T-helper 9 cell (primary cell): ENCODE results near the gene TUFM.
"Not testable (repeated sequence)": the region's sequence is repeated elsewhere in the genome, so short reads cannot be mapped to it uniquely, and the experiment has no call there.

Experiments used
- DNase-seq: peaks from one replicate; pipeline ENCODE4 v3.0.0-alpha.2; 2020

The TUFM gene

DNA sequence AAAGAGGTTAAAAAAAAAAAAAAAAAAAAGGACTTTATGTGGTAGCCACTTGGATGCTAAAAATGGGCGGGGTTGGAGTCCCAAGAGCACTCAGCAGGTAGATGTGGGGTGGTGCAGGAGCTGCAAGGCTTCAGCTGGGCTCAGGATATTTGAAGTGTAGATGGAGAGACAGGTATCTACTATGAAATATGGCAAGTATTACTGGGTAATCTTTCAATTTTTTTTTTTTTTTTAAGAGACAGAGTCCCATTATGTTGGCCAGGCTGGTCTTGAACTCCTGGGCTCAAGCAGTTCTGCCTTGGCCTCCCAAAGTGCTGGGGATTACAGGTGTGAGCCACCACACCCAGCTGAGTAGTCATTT lies 7.6 kb downstream of the TUFM start:
- DNase-seq: no peak

DNA sequence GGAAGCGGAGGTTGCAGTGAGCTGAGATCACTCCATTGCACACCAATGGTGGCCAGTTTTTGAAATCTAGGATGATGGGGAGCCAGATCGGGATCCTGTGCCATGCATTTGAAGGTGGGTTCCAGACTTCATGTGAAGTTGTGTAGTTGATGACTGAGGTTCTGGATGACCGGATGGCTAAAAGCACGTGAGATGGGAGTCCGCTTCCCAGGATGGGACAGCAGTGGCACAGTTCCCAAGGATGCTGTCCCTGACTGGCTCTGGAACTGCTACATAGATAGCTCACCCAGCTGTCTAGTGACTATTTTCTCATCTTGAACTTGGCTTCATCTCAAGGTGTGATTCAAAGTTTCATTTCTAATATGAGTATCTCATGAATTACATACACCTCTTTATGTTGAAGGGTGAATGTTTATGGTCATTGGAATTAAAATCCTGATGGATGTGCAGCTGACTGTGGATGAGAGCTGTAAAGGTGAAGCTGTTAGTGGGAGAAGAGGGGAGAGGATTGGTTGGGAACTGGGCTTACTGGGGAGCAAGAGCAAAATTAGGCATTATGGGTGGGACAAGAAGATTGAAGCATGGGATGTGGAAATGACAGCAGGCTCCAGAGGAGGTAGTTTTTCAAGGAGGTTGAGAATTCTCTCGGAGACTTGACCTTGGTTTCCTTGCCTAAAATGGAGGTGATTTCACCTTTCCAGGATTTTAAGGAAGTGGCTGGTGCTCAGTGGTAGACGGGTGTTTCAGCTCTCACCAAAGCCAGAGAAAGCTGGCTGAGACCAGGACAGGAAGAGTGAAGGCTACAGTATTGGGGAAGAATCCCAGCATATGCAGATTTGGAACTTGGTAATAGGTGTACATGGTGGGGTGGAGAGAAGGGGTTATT lies 8.2 kb downstream of the TUFM start:
- no peak for DNase-seq

DNA sequence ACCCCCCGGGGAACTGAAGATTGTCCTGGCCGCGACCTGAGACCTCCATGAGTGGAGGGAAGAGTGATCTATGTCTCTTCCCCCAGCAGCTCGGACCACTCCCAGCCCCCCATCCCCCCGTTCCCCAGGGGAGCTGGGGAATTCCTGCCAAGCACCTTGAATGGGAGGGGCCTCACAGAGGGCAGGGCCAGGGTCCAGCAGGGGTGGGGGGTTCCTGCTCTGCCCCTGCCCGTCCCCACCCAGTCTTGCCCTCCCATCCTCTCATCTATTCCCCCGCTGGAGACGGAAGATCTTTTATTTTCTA lies 9.4 kb downstream of the TUFM start:
- DNase-seq: no peak

DNA sequence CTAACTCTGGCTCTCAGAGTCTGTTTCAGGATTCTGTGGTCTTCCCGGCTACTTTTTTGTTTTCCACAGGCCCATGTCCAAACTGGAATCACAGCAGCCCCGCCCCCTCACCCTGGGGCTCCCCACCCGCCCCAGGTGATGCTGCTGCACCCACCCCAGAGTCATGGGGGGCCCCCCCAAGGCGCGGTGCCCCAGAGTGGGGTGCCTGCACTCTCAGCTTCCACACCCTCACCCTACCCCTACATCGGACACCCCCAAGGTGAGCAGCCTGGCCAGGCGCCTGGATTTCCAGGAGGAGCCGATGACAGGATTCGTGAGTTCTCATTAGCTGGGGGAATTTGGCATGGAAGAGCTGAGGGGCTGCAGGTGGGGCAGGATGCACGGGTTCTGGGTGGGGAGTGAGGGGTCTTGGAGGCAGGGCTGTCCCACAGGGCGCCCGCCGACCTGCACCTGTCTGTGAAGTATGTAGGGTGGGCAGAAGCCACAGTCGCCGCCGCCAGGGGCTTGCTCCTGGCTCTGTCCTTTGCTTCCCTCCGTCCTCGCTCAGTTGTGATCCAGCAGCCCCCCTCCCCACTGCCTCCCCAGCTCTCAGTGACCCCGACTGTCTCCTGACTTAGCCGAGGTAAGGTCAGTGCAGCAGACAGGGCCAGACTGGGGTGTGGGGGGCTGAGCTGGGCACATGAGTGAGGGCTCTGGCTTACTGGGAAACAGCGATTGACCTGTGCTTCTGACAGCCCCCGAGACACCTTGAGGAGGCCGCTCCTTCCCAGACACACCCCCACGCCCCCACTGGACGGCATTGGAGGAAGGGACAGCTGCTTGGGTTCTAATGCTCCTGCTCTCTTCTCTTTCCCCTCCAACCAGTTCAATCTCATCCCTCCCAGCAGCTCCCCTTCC lies 10.0 kb downstream of the TUFM start:
- DNase-seq: no peak

DNA sequence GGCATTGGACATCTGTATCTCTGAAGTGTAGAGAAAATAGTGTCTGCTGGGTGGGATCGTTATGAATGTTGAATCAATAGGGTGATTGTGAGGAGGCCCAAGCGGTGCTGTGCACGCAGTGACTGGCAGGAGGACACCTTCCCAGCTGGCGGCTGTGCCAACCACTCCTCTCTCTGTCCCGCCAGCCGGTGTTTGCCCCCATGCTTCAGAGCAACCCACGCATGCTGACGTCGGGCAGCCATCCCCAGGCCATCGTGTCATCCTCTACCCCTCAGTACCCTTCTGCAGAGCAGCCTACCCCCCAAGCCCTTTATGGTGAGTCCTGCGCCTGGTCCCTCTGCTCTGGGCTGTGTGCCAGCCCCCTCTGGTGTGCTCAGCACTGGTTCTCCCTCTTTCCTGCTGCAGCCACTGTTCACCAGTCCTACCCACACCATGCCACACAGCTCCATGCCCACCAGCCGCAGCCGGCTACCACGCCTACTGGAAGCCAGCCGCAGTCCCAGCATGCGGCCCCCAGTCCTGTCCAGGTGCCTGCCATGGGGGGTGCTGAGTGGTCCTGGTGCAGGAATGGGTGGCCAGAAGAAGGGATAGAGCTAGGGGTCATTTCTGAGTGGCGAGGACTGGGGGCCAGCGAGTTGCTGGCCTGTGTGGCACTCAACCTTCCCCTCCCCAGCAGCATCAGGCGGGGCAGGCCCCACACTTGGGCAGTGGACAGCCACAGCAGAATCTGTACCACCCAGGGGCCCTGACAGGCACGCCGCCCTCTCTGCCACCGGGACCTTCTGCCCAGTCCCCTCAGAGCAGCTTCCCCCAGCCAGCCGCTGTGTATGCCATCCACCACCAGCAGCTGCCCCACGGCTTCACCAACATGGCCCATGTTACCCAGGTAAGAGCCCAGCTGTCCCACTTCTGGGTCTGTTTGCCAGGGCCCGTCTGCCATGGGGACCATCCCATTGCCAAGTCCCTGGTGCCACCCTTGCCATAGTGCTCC lies 11.0 kb downstream of the TUFM start:
- DNase-seq: no peak

DNA sequence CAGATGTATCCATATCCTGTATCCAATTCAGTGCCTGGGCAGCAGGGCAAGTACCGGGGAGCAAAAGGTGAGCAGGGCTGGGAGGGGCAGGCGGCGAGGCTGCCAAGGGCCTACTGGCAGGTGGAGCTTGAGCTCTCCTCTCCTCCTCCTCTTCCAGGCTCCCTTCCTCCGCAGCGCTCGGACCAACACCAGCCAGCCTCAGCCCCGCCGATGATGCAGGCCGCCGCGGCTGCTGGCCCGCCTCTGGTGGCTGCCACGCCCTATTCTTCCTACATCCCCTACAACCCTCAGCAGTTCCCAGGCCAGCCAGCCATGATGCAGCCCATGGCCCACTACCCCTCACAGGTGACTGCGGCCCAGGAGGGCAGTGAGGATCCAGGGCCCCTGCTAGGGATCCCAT lies 11.8 kb downstream of the TUFM start:
- DNase-seq: no peak

DNA sequence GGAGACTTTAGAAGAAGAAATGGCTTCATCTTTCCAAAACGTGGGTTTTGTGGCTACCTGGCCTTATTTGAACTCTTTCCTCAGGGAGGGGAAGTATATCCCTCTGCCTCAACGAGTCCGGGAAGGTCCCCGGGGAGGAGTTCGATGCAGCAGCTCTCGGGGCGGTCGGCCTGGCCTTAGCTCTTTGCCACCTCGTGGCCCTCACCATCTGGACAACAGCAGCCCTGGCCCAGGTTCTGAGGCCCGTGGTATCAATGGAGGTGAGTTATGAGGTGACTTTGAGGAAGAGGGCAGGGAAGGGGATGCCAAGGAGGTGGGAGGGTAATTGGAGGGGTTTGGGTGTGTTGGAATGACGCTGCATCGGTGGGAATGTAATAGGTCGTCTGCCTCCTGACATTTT lies 15.6 kb downstream of the TUFM start:
- no peak for DNase-seq

DNA sequence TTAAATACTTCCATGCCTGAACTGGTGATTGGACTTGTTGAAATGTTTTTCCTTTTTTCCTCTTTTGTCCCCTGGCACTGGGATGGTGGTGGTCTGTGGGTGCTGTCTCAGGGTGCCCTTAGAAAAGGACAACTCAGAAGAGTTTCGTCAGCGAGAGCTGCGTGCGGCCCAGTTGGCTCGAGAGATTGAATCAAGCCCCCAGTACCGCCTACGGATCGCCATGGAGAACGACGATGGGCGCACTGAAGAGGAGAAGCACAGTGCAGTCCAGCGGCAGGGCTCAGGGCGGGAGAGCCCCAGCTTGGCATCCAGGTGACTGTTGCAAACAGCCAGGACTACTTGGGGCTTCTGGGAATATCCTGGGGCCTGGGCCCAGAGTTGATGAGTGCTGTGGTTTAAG lies 16.4 kb downstream of the TUFM start:
- no peak for DNase-seq

DNA sequence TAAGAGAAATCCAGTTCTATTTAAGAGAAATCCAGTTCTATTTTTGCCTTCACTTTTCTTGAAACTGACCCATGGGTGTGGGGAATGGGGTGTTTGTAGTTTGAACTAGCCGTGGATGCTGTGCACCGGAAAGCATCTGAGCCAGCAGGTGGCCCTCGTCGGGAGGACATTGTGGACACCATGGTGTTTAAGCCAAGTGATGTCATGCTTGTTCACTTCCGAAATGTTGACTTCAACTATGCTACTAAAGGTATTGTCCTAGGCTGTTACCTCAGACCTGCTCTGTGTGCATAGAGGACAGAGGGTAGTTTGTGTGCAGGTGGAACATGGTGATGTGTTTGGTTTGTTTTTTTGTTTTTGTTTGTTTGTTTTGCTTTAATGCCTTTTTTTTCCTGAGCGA lies 20.0 kb downstream of the TUFM start:
- DNase-seq: no peak

DNA sequence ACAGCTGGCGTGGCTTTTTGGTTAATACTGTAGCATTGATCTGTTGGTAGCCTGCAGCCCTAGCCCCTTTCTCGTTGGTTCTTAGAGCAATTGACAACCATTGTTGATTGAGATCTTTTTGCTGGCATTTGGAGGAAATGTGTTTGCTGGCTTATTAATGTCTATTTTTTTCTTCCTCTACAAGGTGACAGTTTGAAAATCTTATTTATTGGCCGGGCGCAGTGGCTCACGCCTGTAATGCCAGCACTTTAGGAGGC lies 21.5 kb downstream of the TUFM start:
- no peak for DNase-seq

DNA sequence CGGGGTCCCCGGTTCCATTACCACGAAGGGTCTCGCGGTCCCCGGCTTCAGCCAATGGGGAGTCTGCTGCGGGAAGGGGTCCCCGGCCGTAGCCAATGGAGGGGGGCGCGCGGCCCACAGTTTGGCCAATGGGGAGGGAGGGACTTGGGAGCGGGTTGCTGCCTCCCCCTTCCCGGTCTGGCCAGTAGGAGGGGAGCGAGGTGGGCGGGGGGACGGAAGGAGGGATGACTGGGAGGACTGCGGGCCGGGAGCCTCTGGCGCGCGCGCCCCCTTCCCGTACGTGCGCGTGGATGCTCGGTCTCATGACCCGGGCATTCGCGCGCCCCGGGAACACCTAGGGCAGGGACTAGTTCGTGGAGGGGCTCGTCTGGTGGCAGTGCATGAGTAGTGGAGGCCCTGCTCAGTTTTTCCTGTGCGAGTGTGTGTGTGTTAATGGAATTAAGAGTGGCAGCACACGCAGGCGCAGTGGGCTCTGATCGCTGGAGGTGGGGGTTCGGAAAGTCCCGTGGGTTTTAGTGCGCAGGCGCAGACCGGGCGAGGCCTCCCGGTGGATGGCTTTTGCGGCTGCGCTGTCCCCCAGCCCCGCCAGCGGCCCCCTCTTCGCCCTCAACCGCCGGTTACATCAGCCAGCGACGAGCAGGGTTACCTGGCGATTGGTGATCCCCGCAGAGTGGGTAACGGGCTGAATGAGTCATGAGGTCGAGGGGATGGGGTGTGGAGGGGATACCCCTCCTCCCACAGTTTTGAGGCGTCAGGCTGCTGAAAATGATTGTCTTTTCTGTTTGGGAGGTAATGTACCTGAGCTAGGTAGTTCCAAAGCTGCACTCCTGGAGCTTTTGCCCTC lies 22.1 kb downstream of the TUFM start:
- peak; percentile 95 for DNase-seq

DNA sequence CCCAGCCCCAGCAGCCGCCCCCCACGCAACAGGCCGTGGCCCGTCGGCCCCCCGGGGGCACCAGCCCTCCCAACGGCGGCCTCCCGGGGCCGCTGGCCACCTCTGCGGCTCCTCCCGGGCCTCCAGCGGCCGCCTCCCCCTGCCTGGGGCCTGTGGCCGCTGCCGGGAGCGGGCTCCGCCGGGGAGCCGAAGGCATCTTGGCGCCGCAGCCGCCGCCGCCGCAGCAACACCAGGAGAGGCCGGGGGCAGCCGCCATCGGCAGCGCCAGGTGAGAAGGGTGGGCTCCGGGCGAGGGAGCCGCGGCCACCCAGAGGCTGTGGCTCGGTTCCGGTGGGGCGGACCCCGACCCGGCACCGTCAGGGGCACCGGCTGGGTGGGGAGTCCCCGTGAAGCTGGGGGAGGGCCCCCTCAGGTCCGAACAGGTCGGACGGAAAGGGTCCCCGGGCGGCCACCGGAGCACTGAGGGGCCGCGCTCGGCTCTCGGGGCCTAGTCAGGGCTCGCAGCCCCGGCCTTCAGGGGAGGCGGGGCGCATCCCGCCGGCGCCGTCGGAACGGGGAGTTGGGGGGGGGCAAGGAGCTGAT lies 22.8 kb downstream of the TUFM start:
- no peak for DNase-seq

DNA sequence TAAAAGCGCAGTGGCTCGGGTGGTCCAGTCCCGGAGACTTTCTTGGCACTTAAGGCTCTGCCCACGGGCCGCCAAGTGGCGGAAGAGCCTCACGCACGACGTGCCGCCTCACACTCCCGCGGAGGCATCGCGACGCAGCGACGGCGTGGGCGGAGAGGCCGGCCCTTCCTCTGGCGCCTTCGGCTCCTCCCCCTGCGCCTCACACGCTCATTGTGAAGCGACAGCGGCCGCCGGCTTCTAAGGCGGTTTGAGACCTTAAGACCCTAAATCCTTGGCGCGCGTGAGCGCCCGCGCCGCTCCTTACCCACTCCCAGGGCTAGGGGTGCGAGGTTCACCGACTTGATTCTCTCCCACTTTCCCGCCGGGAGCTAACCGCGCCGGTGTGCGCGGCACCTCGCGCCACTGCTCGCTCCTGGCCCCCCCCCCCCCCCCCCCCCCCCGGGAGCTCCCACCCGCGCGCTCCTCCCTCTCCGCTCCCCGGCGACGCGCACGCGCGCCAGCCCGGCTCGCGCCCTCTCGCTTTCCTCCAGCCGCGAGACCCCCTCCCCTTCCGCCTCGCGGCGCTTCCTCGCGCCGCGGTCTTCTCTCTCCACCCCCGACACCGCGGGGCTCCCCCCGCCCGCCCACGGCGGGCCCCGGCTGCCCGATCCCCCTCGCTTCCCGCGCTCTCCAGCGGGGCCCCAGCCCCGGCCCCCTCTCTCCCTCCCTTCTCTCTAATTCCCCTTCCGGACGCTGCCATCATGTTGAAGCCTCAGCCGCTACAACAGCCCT lies 23.4 kb downstream of the TUFM start, which contains the start of gene ATXN2L:
ATXN2L (plus strand) TSS at position 480 of the 771 bp plus-strand sequence; CDS start at position 741, 261 bp downstream.
- peak; percentile 88 for DNase-seq

DNA sequence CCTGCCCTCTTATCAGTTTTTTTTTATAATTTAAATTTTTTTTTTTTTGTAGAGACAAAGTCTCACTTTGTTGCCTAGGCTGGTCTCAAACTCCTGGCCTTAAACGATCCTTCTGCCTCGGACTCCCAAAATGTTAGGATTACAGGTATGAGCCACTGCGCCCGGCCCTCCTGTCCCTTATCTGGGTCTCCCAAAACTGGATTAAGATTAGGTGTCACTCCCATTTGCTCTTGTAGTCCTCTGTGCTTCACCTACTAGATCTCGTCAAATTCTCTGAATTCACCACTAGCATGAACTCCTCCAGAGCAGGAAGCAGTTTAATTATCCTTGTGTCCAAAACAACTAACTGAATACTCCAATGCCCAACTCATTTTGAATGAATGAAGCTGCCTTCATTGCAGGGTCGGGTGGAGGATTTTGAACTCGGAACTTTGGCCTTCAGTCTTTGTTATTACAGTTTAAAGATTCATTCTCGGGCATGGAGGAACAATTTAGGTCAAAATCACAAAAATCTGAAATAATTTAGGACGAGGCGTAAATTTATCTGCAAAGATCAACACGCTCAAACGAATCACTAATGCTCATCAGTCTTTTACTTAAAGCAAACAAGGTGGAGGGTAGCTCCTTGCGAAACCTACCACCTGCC lies 24.2 kb downstream of the TUFM start:
- DNase-seq: no peak

DNA sequence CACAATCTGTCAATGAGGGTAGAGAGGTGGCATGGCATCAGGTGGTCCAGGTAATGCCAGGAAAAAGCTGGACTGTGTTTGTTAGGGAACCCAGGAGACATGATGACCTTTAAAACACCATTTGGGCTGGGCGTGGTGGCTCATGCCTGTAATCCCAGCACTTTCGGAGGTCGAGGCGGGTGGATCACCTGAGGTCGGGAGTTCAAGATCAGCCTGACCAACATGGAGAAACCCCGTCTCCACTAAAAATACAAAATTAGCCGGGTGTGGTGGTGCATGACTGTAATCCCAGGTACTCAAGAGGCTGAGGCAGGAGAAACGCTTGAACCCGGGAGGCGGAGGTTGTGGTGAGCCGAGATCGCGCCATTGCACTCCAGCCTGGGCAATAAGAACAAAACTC lies 25.6 kb downstream of the TUFM start:
- not testable (repeated sequence) for DNase-seq

DNA sequence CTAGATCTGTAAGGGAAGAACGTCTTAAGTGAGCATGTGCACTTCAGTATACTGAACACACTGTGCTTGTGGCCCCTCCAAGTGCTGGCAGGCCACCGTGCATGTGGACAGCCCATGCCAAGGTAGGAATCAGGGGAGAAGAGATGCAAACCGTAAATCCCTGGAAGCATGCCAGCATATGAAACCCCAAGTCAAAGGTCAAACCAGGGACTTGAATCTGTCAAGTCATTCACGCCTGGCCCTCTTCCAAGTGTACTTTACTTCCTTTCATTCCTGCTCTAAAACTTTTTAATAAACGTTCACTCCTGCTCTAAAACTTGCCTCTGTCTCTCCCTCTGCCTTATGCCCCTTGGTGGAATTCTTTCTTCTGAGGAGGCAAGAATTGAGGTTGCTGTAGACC lies 26.1 kb downstream of the TUFM start:
- no peak for DNase-seq

DNA sequence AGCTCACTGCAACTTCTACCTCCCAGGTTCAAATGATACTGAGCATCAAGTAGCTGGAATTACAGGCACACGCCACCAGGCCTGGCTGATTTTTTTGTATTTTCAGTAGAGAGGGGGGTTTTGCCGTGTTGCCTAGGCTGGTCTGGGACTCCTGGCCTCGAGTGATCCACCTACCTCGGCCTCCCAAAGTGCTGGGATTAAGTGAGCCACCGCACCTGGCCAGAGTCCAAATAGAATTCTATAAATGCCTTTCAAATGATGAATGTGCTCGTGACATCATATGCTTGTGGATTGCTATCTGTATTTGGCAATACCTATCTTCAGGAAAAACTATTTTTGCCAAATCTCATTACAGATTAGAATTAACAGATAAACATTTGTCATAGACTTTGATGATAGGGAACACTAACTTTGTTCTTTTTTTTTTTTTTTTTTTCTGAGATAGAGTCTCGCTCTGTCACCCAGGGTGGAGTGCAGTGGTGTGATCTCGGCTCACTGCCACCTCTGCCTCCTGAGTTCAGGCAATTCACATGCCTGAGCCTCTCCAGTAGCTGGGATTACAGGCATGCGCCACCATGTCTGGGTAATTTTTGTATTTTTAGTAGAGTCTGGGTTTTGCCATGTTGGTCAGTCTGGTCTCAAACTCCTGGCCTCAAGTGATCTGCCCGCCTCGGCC lies 38.6 kb downstream of the TUFM start:
- DNase-seq: not testable (repeated sequence)

DNA sequence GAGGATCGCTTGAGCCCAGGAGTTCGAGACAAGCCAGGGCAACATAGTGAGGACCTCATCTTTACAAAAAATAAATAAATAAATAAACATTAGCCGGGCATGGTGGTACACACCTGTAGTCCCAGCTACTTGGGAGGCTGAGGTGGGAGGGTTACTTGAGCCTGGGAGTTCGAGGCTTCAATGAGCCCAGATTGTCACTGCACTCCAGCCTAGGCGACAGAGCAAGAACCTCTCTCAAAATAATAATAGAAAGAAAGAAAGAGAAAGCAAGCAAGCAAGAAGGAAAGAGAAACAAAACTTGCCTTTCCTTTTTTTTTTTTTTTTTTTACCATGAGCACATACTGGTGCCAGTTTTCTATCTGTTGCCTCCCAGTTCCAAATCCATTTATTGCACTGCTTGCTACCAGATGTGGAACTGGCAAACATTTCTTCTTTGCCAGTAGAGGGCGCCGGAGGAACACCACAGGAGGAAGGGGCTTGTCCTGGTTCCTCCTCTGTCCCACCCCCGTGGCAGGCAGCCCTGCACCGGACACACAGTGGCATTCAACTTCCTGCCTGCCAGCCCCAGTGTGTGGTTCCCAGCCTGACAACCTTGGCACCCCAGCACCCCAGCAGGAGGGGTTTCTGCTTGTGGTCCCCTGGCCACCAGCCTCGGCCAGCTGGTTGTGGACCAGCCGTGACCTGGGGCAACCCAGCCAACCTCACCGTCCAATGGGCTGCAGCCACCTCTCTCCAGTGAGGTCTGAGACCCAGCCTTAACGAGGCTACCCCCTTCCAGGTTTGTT lies 43.7 kb downstream of the TUFM start:
- peak; percentile 64 for DNase-seq
